Stomach (tissue), 4 donors: ENCODE data around the gene PAK2.

Experiments used
- CTCF ChIP-seq, 7 experiments: fragments of 450-650 bp in 4 of 7; fragments of 200-600 bp in 3 of 7; sonication (generic) in 3 of 7; IDR thresholded peaks; one replicate each; pipeline ENCODE4 v1.5.1; 2016 to 2019; ENCODE audit warnings: antibody characterized with exemption in 7 of 7, control low read depth in 2 of 7, mild to moderate bottlenecking in 1 of 7
- EP300 ChIP-seq: sonication (generic); formaldehyde crosslinking; IDR thresholded peaks from one replicate; pipeline ENCODE4 v1.6.1; 2017; ENCODE audit warnings: antibody characterized with exemption
- POLR2A ChIP-seq, 4 donors: fragments of 450-650 bp; IDR thresholded peaks; one replicate each; pipeline ENCODE4 v1.6.1; 2016; ENCODE audit warnings: antibody characterized with exemption in 4 of 4, control low read depth in 2 of 4, mild to moderate bottlenecking in 1 of 4, moderate library complexity in 1 of 4
- POLR2AphosphoS5 ChIP-seq, 3 donors: sonication (generic); formaldehyde crosslinking; IDR thresholded peaks; one replicate each; pipeline ENCODE4 v1.6.1; 2016; ENCODE audit warnings: antibody characterized with exemption in 3 of 3

DNA sequence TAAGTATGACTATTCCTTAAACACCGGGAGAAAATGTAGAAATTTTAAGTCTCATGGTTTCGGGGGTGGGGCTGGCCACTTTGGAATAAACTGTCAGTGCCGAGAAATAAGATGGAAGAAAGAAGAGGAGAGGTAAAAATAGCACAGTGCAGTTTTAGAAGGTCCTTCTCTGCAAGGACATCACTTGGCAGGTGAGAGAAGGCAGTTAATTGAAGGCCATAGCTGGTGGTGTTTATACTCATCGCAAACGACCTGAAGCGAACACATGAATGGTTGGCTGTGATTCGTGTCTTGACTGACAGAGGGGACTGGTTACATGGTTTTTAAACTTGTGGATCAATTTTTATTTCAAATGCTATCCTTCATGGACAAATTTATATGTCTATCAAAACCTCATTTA is 73.2 kb downstream of the PAK2 start:
- TF ChIP-seq CTCF (IDR thresholded peaks at IDR 0.05) = no peak
- no peak for TF ChIP-seq POLR2A (IDR thresholded peaks at IDR 0.05)
- TF ChIP-seq POLR2AphosphoS5 (IDR thresholded peaks at IDR 0.05) = no peak
- no peak for TF ChIP-seq EP300
